GM21390 (cell line): ENCODE results near the gene SH3BP1.
A peak's percentile ranks its signal among the peaks of the same experiment; 100 is the strongest.
"Not testable (repeated sequence)": the region's sequence is repeated elsewhere in the genome, so short reads cannot be mapped to it uniquely, and the experiment has no call there.

ENCODE experiments used
- ATAC-seq: cut with Tn5 transposase; IDR thresholded peaks from one replicate; pipeline ENCODE4 v1.9.1; 2021; ENCODE audit not compliant: unreplicated experiment

The SH3BP1 gene

DNA sequence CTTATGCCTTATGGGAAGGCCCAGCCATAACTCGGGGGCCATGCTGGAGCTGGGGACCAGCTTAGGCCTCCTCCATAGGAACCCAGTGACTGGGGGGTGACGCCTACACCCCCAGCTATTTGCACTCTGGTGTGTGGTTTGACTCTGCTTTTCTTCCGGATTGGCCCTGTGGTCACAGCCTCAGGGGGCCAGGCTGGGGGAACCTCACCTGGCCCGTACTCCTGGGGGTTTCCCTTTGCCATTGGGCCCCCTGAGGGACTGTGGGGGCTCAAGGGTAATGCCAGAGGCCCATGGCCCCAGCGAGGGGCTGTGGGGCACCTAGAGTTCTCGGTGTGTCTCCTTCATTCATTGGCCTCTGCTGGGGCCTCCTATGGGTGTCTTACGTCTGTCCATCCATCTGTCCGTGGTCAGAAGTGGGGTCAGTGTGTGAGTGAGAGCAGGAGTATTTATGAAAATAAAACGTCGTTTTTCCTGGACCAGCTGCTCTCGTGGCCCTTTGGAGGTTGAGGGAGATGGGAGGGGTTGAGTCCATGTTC is 6.3 kb upstream of the SH3BP1 start:
- ATAC-seq: peak; percentile 55

DNA sequence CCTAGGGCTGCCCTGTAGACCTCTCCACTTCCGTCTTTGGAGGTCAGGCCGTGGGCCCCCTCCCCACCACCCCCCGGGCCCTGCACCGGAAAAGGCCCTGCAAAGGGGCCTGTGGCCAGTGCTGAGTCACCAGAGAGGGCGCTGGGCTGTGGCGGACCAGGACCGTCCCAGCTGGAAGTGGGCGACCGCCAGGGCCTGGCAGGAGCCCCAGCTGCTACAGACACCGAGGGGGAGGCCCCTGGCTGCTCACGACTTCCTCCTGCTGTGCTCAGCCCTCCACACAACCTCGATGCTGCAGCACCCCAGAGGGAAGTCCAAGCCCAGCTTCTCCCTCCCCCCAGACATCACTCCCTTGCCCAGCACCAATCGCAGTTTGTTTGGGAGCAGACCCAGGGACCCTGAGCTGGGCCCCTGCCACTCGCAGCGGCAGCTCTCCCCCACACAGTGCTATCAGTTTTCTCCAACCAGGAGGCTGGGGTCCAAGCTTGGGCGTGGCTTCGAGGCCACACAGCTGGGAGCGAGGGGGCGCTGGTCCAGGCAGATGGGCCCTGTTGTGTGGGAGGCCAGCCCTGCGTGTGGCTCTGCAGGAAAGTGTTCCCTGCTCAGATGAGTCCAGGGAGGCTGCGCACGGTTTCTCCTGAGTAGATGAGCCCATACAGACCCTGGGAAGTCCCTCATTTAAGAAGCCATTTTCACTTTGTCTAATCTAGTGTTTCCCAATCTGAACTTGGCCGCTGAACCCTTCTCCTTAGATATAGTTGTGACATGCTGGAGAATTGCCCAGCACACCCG is 5.6 kb upstream of the SH3BP1 start:
- ATAC-seq: peak; percentile 40

DNA sequence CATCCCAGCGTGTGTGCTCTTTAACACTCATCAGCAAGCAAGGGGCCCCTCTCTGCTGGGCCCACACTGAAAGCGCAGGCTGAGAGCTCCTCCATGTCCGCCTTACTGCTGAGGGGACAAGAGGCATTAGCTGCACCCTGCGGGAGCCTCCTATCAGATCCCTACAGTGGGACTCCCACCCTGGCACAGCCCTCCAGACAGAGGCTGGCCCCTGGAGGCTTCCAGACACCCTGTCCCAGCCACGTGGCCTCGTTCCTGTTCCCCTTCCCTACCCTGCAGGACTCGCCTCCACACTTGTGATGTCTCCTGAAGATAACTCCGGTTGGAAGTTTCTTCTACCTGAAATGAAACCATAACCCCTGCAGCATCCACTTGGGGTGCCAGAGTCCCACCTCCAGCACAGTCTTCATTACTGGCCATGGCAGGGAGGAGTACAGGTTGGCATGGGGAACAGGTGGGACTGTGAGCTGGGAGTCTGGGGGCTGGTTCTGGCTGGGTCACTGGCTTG is 5.0 kb upstream of the SH3BP1 start:
- peak; percentile 1 for ATAC-seq

DNA sequence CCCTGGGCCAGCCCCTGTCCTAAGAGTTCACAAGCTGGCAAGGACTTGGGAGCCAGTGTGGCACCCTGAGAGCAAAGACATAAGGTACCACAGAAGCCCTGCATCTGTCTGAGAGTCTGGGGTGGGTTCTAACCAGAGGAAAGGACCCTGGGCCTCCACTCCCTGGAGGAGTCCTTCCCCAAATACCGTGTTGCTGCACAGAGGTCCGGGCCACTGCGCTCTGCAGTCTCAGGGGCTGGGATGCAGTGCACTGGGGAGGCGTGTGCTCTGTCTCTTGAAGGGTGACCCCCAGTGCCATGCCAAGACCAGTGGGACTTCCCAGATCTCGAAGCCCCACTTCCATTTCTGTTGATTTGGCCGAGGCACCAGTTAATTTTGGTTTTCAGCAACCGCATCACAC is 4.3 kb upstream of the SH3BP1 start:
- no peak for ATAC-seq

DNA sequence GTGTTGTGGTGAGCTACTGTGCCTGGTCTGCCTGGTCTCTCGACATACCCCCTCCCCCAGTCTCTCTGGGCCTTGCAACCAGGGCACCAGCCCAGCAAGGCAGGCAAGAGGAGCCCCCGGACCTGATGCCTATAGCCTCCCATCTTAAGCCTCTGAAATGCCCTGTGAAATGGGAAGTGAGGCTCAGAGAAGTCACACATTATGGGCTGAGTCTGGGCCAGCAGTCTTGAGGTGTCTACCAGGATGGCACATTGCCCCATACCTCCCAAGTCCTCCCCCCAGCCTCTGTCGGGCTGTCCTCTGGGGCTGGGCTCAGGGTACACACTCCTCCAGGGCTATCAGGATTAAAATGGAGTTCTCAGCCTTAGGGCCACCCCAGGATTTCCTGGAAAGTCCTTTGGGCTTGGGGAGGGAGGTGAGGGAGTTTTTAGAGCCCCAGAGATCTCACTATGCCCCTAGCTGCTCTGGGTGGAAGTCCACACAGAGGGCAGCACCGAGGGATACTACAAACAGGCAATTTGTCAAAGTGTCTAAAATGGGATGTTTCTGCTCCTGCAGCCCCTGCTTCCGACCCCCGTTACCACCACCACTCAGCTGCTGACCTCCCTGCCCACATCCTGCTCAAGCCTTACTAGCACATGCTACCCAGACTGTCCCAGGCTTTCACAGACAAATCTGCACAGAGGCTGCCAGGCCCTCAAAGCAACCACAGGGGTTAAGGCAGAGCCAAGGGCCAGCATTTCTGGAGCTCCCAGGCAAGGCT is 3.1 kb upstream of the SH3BP1 start:
- ATAC-seq: no peak

DNA sequence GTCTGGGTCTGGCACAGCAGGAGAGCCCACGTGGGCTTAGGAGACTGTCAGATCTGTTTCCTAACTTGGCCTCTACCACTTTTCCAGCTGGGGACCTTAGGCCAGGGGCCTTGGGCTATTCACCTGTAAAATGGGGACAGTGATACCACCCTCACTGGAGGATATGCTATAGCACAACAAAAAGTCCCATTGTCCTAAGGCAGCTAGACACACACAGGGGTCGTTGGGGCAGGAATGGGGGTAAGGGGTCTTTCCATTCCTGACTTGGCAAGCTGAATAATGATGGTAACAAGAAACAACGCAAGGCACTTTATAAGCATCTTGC is 2.6 kb upstream of the SH3BP1 start:
- no peak for ATAC-seq

DNA sequence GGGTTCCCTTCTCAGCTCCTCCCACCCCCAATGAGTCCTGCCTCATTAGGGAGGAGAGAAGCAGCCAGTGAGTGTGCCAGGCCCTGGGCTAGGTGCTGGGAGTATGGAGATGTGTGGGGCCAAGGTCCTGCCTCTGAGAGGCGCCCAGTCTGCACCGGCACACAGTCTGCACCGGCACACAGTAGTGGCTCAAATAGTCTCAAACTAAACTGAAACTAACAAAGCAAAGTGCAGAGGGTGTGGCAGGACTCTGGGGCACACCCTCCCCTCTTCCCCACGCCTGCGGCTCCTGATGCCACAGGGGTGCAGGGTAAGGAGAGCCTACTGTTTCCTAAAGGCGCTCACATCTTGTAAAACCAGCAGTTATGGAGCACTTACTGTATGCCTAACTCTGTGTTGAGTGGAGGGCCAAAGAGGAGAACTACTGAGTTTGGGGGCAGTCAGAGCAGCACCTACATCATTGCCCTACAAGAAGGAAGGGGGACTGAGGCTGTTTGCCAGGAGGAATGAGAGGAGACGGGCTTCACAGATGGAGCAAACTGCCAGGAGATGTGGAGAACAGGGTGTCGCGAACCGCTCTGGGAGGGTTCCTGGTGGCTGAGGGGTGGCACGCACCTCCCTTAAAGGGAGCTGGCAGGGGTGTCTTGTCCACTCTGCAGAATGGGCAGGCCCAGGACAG is 939 bp upstream of the SH3BP1 start:
- no peak for ATAC-seq

DNA sequence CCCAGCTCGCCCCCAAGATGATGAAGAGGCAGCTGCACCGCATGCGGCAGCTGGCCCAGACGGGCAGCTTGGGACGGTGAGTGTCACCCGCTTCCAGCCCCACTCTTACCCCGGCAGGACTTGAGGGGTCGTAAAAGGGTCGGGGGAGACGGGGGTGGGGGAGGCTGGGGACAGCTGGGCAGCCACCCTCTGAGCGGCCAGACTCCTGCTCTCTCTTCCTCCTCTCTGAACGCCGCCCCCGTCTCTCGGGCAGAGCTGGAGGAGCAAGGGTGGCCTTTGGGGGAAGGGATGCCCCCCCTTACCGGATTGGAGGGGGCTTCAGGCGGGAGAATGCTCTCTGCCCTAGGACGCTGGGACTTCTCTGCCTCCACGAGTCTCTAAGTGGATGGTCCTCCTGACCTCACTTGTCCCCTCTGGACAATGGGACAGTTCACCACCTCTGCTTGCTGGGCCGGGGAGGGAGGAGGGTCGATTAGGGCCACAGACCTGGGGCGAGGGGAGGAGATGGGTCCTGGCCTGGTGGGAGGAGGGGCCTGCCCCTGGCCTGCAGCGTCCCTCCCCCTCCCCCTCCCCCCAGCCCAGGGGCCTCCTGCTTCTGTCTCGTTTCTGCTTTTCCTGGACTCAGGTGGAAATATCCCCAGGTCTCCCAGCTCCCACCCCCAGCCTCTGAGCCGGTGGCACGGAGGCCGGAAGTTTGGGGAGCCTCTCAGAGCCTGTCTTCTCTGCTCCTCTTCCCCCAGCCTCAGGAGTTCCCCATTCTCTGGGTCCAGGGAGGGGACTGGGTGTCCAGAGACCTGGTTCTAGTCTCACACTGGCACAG is 512 bp downstream of the SH3BP1 start:
- no peak for ATAC-seq

DNA sequence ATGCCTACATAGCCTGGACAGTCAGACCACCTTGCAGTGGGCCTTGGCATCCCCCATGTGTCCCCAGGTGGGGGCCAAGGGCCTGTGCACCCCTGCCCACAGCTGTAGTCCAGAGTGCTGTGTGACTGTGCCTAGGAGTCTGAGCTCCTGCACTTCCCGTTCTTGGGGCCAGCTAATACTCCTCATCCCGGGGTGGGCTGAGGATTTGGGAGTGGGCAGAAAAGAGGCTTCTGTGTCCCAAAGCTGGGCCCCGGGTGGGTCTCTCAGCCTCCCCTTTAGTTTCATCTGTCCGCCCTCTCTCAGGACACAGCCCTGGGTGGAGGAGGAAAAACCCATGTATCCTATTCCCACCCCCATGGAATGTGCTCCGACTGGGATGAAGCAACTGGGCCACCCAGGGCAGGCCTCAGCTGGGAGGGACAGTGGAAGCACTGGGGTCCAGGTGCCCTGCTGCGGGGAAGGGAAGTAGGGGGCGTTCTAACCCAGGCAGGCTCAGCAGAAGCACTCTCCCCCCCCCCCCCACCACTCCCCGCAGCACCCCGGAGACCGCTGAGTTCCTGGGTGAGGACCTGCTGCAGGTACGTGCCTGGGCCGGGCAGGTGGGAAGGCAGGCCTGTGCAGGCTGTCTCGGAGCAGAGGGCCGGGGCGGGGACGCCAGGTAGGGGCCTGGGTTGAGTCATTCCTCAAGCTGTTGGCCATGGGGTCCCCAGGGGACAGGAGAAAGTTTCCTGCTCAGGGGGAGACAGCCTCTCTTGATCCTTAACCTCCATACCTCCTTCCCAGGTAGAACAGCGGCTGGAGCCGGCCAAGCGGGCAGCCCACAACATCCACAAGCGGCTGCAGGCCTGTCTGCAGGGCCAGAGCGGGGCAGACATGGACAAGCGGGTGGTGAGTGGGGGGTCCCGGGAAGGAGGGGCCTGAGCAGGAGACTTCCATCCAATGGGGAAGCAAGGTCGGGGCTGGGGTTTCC is 1.4 kb downstream of the SH3BP1 start:
- no peak for ATAC-seq

DNA sequence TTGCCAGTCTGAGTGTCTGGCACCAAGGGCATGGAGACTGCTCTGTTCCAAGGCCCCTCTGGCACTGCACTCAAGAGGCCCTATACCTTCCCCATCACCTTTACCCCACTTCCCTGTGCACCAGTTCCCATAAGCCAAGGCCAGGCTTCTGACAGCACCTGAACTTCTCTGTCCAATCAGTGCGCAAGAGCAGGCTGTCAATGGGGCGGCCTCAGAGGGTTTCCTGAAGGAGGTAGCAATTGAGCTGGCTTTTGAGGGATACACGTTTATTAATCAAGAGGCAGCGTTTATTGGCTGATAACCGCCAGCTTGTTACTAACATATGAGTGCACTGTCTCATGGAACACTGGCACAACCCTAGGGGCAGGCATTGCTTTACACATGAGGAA is 2.1 kb downstream of the SH3BP1 start:
- no peak for ATAC-seq

DNA sequence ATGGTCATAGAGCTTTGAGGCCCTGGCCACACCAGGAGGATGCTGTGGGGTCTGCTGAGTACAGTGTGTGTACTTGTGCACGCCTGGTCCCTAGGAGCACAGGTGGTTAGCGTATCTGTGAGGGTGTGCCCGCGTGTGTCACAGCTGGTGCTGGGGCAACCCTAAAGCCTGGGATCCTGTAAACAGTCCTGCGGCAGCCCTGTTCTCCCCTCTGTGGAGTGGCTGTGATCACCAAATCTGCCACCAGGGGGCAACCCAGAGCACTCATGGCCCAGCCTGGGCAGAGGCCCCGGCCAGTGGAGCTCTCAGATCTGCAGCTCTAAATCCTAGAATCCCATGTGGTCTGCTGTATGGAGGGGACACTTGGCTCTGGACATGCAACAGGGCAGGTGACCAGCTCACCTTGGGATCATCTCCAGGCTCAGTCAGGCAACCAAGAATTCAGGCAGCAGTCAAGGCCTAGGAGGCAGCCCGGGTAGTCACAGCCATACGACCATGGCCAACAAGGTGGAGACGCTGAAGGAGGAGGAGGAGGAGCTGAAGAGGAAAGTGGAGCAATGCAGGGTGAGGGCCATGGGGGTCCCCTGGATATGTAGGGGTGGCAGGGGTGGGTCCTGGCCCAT is 3.9 kb downstream of the SH3BP1 start:
- ATAC-seq: peak; percentile 47

DNA sequence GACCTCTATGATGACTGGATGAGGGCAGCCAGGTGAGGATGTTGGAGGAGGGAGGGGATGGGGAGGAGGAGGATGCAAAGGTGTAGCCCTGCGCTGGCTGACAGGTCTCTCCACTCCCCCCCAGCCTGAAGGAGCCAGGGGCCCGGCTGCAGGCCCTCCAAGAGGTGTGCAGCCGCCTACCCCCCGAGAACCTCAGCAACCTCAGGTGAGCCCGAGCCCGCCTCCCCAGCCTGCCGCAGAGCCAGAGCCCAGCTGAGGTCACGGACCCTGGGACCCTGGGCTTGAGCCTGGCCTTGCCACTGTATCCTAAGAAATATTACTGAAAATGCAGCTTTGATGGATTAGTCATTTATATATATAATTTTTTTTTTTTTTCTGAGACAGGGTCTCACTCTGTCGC is 7.8 kb downstream of the SH3BP1 start:
- ATAC-seq: no peak

DNA sequence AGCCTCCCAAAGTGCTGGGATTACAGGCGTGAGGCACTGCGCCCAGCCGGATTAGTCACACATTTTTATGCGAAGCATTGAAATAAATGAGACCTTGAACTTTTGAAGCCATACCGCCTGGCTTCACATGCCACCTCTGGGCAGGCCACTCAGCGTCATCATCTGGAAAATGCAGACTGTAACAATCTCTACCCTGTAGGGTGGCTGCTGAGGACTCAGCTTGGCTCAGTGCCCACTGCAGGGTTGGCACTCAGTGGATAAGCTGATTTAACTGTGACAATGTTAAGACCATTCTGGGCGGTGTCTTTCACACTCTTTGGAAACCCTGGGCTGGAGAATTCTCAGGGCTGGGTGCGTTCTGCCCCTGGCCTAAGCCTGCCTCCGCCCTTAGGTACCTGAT is 8.5 kb downstream of the SH3BP1 start:
- no peak for ATAC-seq

DNA sequence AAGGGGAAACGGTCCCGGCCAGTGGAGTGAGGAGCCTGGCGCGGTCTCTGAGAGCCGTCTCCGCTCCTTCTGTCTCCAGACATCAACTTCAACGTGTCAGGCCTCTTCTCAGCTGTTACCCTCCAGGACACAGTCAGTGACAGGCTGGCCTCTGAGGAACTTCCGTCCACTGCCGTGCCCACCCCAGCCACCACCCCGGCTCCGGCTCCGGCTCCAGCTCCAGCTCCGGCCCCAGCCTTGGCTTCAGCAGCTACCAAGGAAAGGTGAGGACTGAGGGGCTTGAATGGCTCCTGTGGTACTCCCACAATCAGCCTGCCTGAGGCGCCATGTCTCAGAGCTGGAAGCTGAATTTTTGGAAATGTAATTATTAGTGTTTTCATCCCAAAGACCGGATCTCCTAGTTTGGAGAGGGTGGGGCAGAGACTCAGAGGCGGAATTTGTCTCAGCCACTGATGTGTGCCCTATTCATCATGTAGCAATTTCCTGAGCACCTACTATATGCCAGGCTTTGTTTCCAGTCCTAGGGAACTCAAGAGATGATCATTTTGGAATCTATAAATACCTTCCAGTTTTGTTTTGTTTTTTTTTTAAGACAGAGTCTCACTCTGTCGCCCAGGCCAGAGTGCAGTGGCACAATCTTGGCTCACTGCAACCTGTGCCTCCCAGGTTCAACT is 11.1 kb downstream of the SH3BP1 start:
- ATAC-seq: no peak

DNA sequence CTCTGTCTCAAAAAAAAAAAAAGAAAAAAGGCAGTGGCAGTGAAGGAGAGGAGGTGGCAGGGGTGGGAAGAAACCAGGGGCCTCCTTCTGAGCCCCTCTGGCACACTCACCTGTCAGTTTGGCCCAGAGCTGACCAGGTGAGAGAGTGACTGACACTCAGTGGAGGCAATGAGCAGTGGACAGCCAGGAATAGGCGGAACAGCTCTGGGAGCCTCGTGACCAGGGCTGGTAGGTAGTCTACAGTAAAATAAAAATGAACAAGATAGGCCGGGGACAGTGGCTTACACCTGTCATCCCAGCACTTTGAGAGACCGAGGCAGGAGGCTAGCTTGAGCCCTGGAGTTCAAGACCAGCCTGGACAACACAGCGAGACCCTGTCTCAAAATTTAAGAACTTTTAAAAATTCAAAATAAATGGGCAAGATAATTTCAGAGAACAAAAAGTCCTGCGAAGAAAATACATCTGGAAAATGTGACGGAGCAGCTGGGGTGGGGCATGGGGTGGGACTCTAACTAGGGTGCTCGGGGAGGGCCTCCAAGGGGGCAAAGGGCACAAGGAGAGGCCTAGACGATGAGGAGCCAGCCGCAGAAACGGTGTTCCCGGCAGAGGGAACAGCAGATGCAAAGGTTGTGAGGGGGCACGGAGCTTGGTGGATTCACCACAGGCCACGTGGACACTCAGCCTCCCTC is 15.2 kb downstream of the SH3BP1 start:
- ATAC-seq: no peak

DNA sequence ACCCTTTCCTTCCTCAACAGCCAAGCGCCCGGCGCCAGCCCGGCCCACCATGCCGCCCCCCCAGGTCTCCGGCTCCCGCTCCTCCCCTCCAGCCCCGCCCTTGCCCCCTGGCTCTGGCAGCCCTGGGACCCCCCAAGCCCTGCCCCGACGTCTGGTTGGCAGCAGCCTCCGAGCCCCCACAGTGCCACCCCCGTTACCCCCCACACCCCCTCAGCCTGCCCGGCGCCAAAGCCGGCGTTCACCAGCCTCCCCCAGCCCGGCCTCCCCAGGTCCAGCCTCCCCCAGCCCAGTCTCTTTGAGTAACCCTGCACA is 15.7 kb downstream of the SH3BP1 start:
- no peak for ATAC-seq

DNA sequence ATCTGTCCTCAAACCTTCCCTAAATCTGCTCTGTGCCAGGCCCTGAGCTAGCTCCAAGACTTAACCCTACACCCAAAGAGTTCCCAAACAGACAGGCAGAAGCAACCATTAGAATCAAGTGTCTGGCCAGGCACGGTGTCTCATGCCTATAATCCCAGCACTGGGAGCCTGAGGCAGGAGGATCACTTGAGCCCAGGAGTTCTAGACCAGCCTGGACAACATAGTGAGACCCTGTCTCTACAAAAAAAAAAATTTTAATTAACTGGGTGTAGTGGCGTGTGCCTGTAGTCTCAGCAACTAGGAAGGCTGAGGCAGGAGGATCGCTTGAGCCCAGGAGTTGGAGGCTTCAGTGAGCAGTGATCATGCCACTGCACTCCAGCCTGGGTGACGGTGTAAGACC is 17.1 kb downstream of the SH3BP1 start:
- ATAC-seq: not testable (repeated sequence)

DNA sequence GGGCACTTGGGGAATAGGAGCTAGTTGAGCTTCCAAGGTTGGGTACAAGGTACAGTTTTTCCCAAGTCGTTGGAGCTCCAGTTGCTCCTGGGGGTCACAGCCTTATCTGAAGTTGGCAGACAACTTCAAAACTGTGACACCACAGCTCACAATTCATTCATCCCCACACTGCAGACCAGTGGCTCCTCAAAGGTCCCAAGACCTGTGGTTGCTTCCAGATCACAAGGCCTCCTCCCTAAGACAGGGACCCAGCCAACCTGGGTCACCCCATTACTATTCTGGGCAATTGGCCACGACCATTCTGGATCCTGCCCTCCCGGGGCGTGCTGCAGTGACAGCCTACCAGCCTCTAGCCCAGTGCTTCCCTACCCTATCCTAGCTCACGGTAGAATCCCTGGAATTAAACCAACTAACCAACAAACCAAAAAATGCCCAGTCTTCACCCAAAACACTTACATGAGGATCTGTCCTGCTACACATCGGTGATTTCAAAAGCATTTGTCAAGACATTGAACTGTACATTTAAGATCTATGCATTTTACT is 18.2 kb downstream of the SH3BP1 start:
- ATAC-seq: no peak
